NT2/D1 (cell line): ENCODE measurements around the gene PLEKHD1.

ENCODE experiments used
- YY1 ChIP-seq: IDR thresholded peaks from 2 replicates; pipeline ENCODE4 v1.6.1; 2011; ENCODE audit not compliant: insufficient read length, insufficient read depth
- ZNF274 ChIP-seq: IDR thresholded peaks from 2 replicates; pipeline ENCODE4 v1.6.1; 2011; ENCODE audit warnings: mild to moderate bottlenecking, low read depth, low read length

DNA sequence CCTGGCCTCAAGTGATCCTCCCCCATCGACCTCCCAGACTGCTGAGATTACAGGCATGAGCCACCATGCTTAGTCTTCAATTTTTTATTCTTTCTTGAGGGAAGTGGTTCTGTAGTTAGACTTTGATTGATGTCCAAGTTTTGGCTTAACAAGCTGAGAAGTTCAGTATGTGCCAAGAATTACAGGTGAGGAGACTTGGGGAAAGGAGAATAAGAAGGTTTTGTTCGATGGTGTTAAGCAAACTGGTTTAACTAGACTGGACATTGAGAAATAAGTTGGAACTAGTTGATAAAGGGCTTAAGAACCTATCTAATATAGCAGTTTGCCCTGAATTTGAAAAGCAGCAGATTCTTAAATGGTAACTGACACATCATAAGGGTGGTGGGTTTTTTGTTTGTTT, 32.6 kb upstream of the PLEKHD1 start:
- TF ChIP-seq ZNF274 (no peak), YY1 (no peak)
